Neural cell (in vitro differentiated cells): Measurements from ENCODE around the gene STRN3. TPM values are rescaled to one million over a fixed set of nuclear protein-coding genes. Genes with fewer than 3 reads are reported as not detected.
"Not testable (repeated sequence)": the region's sequence is repeated elsewhere in the genome, so short reads cannot be mapped to it uniquely, and the experiment has no call there.

Source experiments
- H2AFZ ChIP-seq: fragments of 200-600, 300-800 bp; sonication (generic), shearing (Covaris generic); 2 replicates; pipeline ENCODE4 v1.6.0; 2014; ENCODE audit warnings: low read depth, mild to moderate bottlenecking, antibody characterized with exemption, low read length, moderate library complexity
- H3F3A ChIP-seq: fragments of 200-600 bp; shearing (Covaris generic); 2 replicates; pipeline ENCODE4 v1.6.1; 2016; ENCODE audit warnings: mild to moderate bottlenecking, moderate library complexity, mixed read lengths, antibody characterized with exemption, low read length; ENCODE audit not compliant: insufficient read depth, poor library complexity, severe bottlenecking
- H3K27ac ChIP-seq: fragments of 200-600, 300-800 bp; sonication (generic), shearing (Covaris generic); 2 replicates; pipeline ENCODE4 v1.5.1; 2014; ENCODE audit warnings: mild to moderate bottlenecking, low read length, moderate library complexity
- H3K27me3 ChIP-seq: fragments of 300-800, 200-600 bp; sonication (generic), shearing (Covaris generic); 2 replicates; pipeline ENCODE4 v1.6.0; 2014; ENCODE audit warnings: mild to moderate bottlenecking, low read depth, low read length, moderate library complexity; ENCODE audit not compliant: insufficient read depth
- H3K36me3 ChIP-seq: fragments of 300-800, 200-600 bp; sonication (generic), shearing (Covaris generic); 2 replicates; pipeline ENCODE4 v1.5.1; 2014; ENCODE audit warnings: mild to moderate bottlenecking, antibody characterized with exemption, low read length, moderate library complexity; ENCODE audit not compliant: insufficient read depth
- H3K4me2 ChIP-seq: fragments of 300-800, 200-600 bp; sonication (generic), shearing (Covaris generic); 2 replicates; pipeline ENCODE4 v1.6.0; 2014; ENCODE audit warnings: mild to moderate bottlenecking, low read length
- H3K4me3 ChIP-seq: fragments of 300-800, 200-600 bp; sonication (generic), shearing (Covaris generic); 2 replicates; pipeline ENCODE4 v1.5.1; 2014; ENCODE audit warnings: mild to moderate bottlenecking, low read length, moderate library complexity
- H3K79me2 ChIP-seq: fragments of 200-600 bp; shearing (Covaris generic); replicated peaks from 2 replicates; pipeline ENCODE4 v1.6.0; 2014; ENCODE audit warnings: mild to moderate bottlenecking, low read length, moderate library complexity; ENCODE audit not compliant: insufficient read depth
- H3K9ac ChIP-seq: fragments of 300-800, 200-600 bp; sonication (generic), shearing (Covaris generic); 2 replicates; pipeline ENCODE4 v1.6.1; 2016; ENCODE audit warnings: mild to moderate bottlenecking, low read length, mixed read lengths
- H3K9me2 ChIP-seq: fragments of 200-600 bp; shearing (Covaris generic); 2 replicates; pipeline ENCODE4 v1.6.1; 2016; ENCODE audit warnings: mild to moderate bottlenecking, low read length, mixed read lengths; ENCODE audit not compliant: insufficient read depth
- H3K9me3 ChIP-seq: fragments of 200-600, 300-800 bp; sonication (generic), shearing (Covaris generic); 2 replicates; pipeline ENCODE4 v1.6.1; 2016; ENCODE audit warnings: mild to moderate bottlenecking, mixed run types, low read length, moderate library complexity, mixed read lengths
- H4K20me1 ChIP-seq: fragments of 200-600 bp; shearing (Covaris generic); 2 replicates; pipeline ENCODE4 v1.6.1; 2016; ENCODE audit warnings: mild to moderate bottlenecking, mixed run types; ENCODE audit not compliant: insufficient read depth
- CTCF ChIP-seq: fragments of 450-650 bp; IDR thresholded peaks from 2 replicates; pipeline ENCODE4 v1.5.1; 2014; ENCODE audit warnings: antibody characterized with exemption, mild to moderate bottlenecking, moderate library complexity; ENCODE audit not compliant: poor library complexity, severe bottlenecking
- EP300 ChIP-seq: fragments of 450-650 bp; conservative IDR thresholded peaks from 2 replicates; pipeline ENCODE4 v1.6.1; 2014; ENCODE audit warnings: antibody characterized with exemption, mild to moderate bottlenecking, moderate library complexity; ENCODE audit not compliant: poor library complexity, severe bottlenecking
- EZH2 ChIP-seq: fragments of 200-600, 300-800 bp; shearing (Covaris generic), sonication (generic); IDR thresholded peaks from 2 replicates; pipeline ENCODE4 v1.6.1; 2014; ENCODE audit warnings: antibody characterized with exemption, low read length, borderline replicate concordance, mild to moderate bottlenecking; ENCODE audit not compliant: insufficient read depth, poor library complexity, severe bottlenecking
- MXI1 ChIP-seq: fragments of 450-650 bp; conservative IDR thresholded peaks from 2 replicates; pipeline ENCODE4 v1.6.1; 2014; ENCODE audit warnings: antibody characterized with exemption, mild to moderate bottlenecking; ENCODE audit not compliant: poor library complexity, severe bottlenecking
- POLR2AphosphoS5 ChIP-seq: IDR thresholded peaks from 2 replicates; pipeline ENCODE4 v1.6.1; 2012
- RAD21 ChIP-seq: fragments of 450-650 bp; conservative IDR thresholded peaks from 2 replicates; pipeline ENCODE4 v1.6.1; 2014; ENCODE audit warnings: antibody characterized with exemption, mild to moderate bottlenecking, moderate library complexity
- SMC3 ChIP-seq: fragments of 450-650 bp; conservative IDR thresholded peaks from 2 replicates; pipeline ENCODE4 v1.6.1; 2014; ENCODE audit warnings: antibody characterized with exemption, mild to moderate bottlenecking, moderate library complexity; ENCODE audit not compliant: poor library complexity
- TAF1 ChIP-seq: IDR thresholded peaks from 2 replicates; pipeline ENCODE4 v1.6.1; 2012; ENCODE audit warnings: low read depth
- polyA plus RNA-seq: library from polyadenylated mRNA; depleted of rRNA; stranded (reverse); fragments of >200 nt; gene quantifications from 2 replicates; pipeline ENCODE4 v1.2.3, GENCODE V29; 2014
- TF ChIP-seq, protein P1 (sequence below): IDR thresholded peaks from 2 replicates; pipeline ENCODE4 v1.6.1; 2012; ENCODE audit warnings: borderline replicate concordance

The STRN3 gene
- polyA plus RNA-seq, 1 donor from 2014 or later: 60.1 TPM

DNA sequence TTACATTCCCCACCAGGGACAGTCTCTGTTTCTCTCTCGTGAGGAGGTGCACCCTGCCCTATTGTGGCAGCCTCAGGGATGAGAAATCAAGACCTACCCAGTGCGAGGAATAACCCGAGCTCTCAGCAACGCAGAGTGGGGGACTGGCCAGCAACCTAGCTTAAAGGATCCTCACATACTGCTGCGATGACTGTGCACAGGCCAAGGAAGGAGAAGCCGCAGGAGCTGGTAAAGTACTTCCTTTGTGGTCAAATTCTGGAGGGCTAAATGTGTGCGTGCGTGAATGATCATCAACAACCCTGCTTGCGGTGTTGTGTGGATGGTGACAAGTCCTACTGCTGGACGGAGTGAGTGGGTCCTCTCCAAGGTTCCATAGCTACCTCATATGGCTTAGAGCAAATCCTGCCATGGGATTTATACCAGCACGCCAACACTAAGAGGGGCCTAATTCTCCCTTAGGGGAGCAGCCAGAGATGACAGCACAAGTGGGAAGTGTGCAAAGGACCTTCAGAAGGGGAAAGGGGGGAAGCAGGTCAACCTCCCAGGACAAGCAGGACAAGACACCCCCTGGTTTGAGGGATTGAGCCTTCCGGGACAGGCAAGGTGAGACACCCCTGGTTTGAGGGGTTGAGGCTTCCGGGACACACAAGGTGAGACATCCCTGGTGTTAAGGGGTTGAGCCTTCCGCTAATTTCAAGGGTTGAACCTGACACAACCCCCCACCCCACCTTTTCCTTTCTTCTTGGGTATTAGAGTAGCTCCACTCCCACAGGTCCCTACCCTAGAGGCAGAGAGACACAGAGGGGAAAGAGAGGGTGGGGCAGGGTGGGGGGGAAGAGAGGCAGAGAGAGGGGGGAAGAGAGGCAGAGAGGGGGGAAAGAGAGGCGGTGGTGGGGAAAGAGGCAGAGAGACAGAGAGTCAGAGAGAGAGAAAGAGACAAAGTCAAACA is 59.5 kb downstream of the STRN3 start:
- H3K9me3 ChIP-seq: peaks cover 7% of the 10 kb centered on the region
- H2AFZ ChIP-seq: no peak overlapping the region
- H4K20me1 ChIP-seq: no peaks in the 10 kb centered on the region

GRCh38 chr14:30965861-30966260 is 60.3 kb downstream of the STRN3 start:
- H3F3A ChIP-seq, H3K9ac ChIP-seq, H3K9me3 ChIP-seq, H4K20me1 ChIP-seq, H3K36me3 ChIP-seq, H3K4me3 ChIP-seq, H3K4me2 ChIP-seq, H3K27me3 ChIP-seq, H3K27ac ChIP-seq, H2AFZ ChIP-seq, H3K9me2 ChIP-seq: not testable (repeated sequence)
- H3K79me2 ChIP-seq: peaks cover 71% of the 10 kb centered on the region

More for the DNA sequence above, 59.5 kb downstream of the STRN3 start:
- Histone ChIP-seq H3K36me3 (peaks cover 3% of the 10 kb centered on the region), H3K9me2 (no peaks in the 10 kb centered on the region), H3K27me3 (no peaks in the 10 kb centered on the region), H3K4me3 (no peak overlapping the region), H3K79me2 (peaks cover 64% of the 10 kb centered on the region), H3F3A (no peaks in the 10 kb centered on the region), H3K27ac (no peak overlapping the region), H3K9ac (no peak overlapping the region), H3K4me2 (no peak overlapping the region)
- TF ChIP-seq TAF1: no peak
- TF ChIP-seq MXI1: no peak
- TF ChIP-seq CTCF: no peak
- no peak for TF ChIP-seq EP300
- no peak for TF ChIP-seq RAD21
- no peak for TF ChIP-seq POLR2AphosphoS5
- TF ChIP-seq SMC3: no peak
- TF ChIP-seq, protein P1, sequence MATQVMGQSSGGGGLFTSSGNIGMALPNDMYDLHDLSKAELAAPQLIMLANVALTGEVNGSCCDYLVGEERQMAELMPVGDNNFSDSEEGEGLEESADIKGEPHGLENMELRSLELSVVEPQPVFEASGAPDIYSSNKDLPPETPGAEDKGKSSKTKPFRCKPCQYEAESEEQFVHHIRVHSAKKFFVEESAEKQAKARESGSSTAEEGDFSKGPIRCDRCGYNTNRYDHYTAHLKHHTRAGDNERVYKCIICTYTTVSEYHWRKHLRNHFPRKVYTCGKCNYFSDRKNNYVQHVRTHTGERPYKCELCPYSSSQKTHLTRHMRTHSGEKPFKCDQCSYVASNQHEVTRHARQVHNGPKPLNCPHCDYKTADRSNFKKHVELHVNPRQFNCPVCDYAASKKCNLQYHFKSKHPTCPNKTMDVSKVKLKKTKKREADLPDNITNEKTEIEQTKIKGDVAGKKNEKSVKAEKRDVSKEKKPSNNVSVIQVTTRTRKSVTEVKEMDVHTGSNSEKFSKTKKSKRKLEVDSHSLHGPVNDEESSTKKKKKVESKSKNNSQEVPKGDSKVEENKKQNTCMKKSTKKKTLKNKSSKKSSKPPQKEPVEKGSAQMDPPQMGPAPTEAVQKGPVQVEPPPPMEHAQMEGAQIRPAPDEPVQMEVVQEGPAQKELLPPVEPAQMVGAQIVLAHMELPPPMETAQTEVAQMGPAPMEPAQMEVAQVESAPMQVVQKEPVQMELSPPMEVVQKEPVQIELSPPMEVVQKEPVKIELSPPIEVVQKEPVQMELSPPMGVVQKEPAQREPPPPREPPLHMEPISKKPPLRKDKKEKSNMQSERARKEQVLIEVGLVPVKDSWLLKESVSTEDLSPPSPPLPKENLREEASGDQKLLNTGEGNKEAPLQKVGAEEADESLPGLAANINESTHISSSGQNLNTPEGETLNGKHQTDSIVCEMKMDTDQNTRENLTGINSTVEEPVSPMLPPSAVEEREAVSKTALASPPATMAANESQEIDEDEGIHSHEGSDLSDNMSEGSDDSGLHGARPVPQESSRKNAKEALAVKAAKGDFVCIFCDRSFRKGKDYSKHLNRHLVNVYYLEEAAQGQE: no peak
- no peak for TF ChIP-seq EZH2

DNA sequence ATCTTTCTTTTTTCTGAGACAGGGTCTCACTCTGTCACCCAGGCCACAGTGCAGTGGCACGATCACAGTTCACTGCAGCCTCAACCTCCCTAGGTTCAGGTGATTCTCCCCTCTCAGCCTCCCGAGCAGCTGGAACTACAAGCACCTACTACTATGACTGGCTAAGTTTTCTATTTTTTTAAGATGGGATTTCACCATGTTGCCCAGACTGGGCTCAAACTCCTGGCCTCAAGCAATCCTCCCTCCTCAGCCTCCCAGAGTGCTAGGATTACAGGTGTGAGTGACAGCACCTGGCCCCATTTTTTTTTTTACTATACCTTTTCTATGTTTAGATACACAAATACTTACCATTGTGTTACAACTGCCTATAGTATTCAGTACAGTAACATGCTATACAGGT is 63.6 kb downstream of the STRN3 start:
- H3K27ac ChIP-seq, H3K4me2 ChIP-seq, H3K9ac ChIP-seq, H3F3A ChIP-seq, H3K9me2 ChIP-seq, H3K9me3 ChIP-seq, H3K4me3 ChIP-seq, H2AFZ ChIP-seq, H4K20me1 ChIP-seq, H3K27me3 ChIP-seq, H3K36me3 ChIP-seq: not testable (repeated sequence)
- peaks cover 71% of the 10 kb centered on the region for H3K79me2 ChIP-seq
